GM23248 (cell line): ENCODE results near the gene DLG2. TPM values are rescaled to one million over a fixed set of nuclear protein-coding genes. Genes with fewer than 3 reads are reported as not detected.

Experiments
- DNase-seq: peaks from one replicate; pipeline ENCODE4 v3.0.0-alpha.2; 2015
- H2AFZ ChIP-seq: fragments of 200-600 bp; sonication (generic); 2 replicates; pipeline ENCODE4 v1.6.1; 2016; ENCODE audit warnings: antibody characterized with exemption
- H3F3A ChIP-seq: fragments of 200-600 bp; sonication (generic); 2 replicates; pipeline ENCODE4 v1.6.1; 2016; ENCODE audit warnings: mild to moderate bottlenecking, antibody characterized with exemption, mixed run types; ENCODE audit not compliant: insufficient read depth
- H3K27ac ChIP-seq: fragments of 200-600 bp; sonication (generic); 2 replicates; pipeline ENCODE4 v1.5.1; 2016; ENCODE audit warnings: mild to moderate bottlenecking
- H3K27me3 ChIP-seq: fragments of 200-600 bp; sonication (generic); replicated peaks from 2 replicates; pipeline ENCODE4 v1.6.1; 2016; ENCODE audit warnings: mild to moderate bottlenecking; ENCODE audit not compliant: insufficient read depth
- H3K36me3 ChIP-seq: fragments of 200-600 bp; sonication (generic); 2 replicates; pipeline ENCODE4 v1.6.1; 2016; ENCODE audit warnings: low read depth, mild to moderate bottlenecking
- H3K4me1 ChIP-seq: fragments of 200-600 bp; sonication (generic); 2 replicates; pipeline ENCODE4 v1.6.1; 2016; ENCODE audit warnings: mild to moderate bottlenecking; ENCODE audit not compliant: insufficient read depth
- H3K4me2 ChIP-seq: fragments of 200-600 bp; sonication (generic); one replicate; pipeline ENCODE4 v1.6.1; 2016; ENCODE audit warnings: mild to moderate bottlenecking; ENCODE audit not compliant: unreplicated experiment
- H3K4me3 ChIP-seq: fragments of 200-600 bp; sonication (generic); 2 replicates; pipeline ENCODE4 v1.5.1; 2016; ENCODE audit warnings: mild to moderate bottlenecking
- H3K79me2 ChIP-seq: fragments of 200-600 bp; sonication (generic); 2 replicates; pipeline ENCODE4 v1.6.1; 2016; ENCODE audit warnings: mild to moderate bottlenecking; ENCODE audit not compliant: insufficient read depth
- H3K9ac ChIP-seq: fragments of 200-600 bp; sonication (generic); 2 replicates; pipeline ENCODE4 v1.6.1; 2016; ENCODE audit warnings: mild to moderate bottlenecking
- H3K9me2 ChIP-seq: fragments of 200-600 bp; sonication (generic); 2 replicates; pipeline ENCODE4 v1.6.1; 2016; ENCODE audit warnings: mixed run types, mild to moderate bottlenecking, moderate library complexity; ENCODE audit not compliant: insufficient read depth
- H3K9me3 ChIP-seq: fragments of 200-600 bp; sonication (generic); one replicate; pipeline ENCODE4 v1.6.1; 2017; ENCODE audit warnings: low read depth
- H4K20me1 ChIP-seq: fragments of 200-600 bp; sonication (generic); 2 replicates; pipeline ENCODE4 v1.6.0; 2016; ENCODE audit not compliant: insufficient read depth
- EZH2 ChIP-seq: fragments of 200-600 bp; sonication (generic); IDR thresholded peaks from 2 replicates; pipeline ENCODE4 v1.6.1; 2018; ENCODE audit warnings: antibody characterized with exemption, mild to moderate bottlenecking; ENCODE audit not compliant: insufficient read depth, poor library complexity, severe bottlenecking
- EZH2phosphoT487 ChIP-seq: fragments of 200-600 bp; sonication (generic); IDR thresholded peaks from 2 replicates; pipeline ENCODE4 v1.6.1; 2018; ENCODE audit warnings: antibody characterized with exemption, moderate library complexity, mild to moderate bottlenecking, low read depth; ENCODE audit not compliant: insufficient read depth
- WGBS, 2 experiments: methylation state at CpG; one replicate each; pipeline ENCODE4 v1.1.6; 2015 to 2017; ENCODE audit warnings: low lambda C conversion rate in 2 of 2, low coverage in 1 of 2; ENCODE audit errors: missing lambda C conversion rate in 2 of 2; 5-methylcytosine and 5-hydroxymethylcytosine counted together
- in situ Hi-C: fragments of 300-500 bp; cut with MboI; formaldehyde crosslinking; loops from 2 replicates; pipeline ENCODE4 v1.15.0; 2020
- polyA plus RNA-seq: library from polyadenylated mRNA; unstranded; fragments of >200 nt; fragmentation: Nextera tagmentation; extraction: Ambion mirVana; gene quantifications from 2 replicates; pipeline ENCODE4 v1.2.1, GENCODE V29; 2016
- total RNA-seq: library from RNA; depleted of rRNA; stranded (reverse); fragments of >200 nt; shearing (Covaris generic); gene quantifications from 2 replicates; pipeline ENCODE4 v1.2.3, GENCODE V29; 2014

The DLG2 gene
- total and polyA plus RNA-seq, 2 experiments from 2014 or later: 1.1 to 1.7 TPM

- no peak overlapping the region for H3K9ac ChIP-seq
- no peaks in the 10 kb centered on the region for H3K9me3 ChIP-seq
- H3K9me2 ChIP-seq: no peaks in the 10 kb centered on the region
- no peaks in the 10 kb centered on the region for H3K79me2 ChIP-seq
- H3K4me2 ChIP-seq: no peak overlapping the region
- 20 to 28% methylated on average over 3 of the region's 3 CpGs for WGBS, 2 experiments
- no peaks in the 10 kb centered on the region for H3K36me3 ChIP-seq
- H3K4me3 ChIP-seq: no peak overlapping the region
- no peaks in the 10 kb centered on the region for H3K27me3 ChIP-seq
- H3F3A ChIP-seq: no peaks in the 10 kb centered on the region
- in situ Hi-C loops: no loop called here
- H2AFZ ChIP-seq: no peak overlapping the region
- no peaks in the 10 kb centered on the region for H3K4me1 ChIP-seq
- H4K20me1 ChIP-seq: no peaks in the 10 kb centered on the region
- TF ChIP-seq EZH2: no peak
- no peak for TF ChIP-seq EZH2phosphoT487
- no peak for DNase-seq
- no peak overlapping the region for H3K27ac ChIP-seq
Observed at GRCh38 chr11:84243629-84244263, 1383.4 kb downstream of the DLG2 start.

DNA sequence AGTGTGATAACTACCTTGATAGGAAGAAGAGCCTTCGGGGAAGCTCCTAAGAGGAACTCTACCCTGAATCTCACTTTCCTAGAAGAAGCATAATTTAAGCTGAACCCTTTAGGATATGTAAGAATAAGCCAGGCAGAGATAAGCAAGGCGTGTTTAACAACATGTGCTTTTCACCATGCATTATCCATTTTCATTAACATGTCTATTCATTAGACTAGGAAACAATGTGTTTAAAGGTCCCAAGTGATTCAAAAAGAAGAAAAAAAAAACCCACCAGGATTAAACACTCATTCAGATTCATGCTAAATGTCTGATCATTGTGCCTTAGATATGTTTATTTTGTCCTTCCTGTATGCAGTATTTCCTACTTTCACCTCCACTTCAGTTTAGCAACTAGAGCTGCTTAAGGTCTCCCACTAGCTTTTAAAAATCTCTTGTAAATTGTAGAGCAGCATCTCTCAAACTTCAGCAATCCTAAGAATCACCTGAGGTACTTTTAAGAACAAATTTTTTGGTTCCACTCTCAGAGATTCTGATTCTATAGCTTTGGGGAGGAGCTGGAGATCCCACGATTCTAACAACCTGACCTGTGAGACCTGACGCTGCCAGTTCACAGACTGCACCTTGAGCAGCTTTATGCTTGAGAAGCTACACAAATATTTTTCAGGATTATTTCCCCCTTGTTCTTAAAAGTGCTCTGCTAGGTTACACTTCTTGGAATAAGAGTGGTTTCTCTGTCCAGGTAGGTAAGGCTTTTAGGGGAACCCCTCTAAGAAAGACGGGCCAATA lies 1385.6 kb downstream of the DLG2 start:
- Histone ChIP-seq H4K20me1 (no peaks in the 10 kb centered on the region), H3K9me2 (no peaks in the 10 kb centered on the region), H3K4me2 (no peak overlapping the region), H3K4me3 (no peak overlapping the region), H3F3A (no peaks in the 10 kb centered on the region), H3K27me3 (no peaks in the 10 kb centered on the region), H3K36me3 (no peaks in the 10 kb centered on the region), H3K4me1 (no peaks in the 10 kb centered on the region), H3K9me3 (no peaks in the 10 kb centered on the region), H2AFZ (no peak overlapping the region), H3K9ac (no peak overlapping the region), H3K79me2 (no peaks in the 10 kb centered on the region), H3K27ac (no peak overlapping the region)
- WGBS, 2 experiments: 32 to 41% methylated on average over 5 of the region's 5 CpGs
- DNase-seq: no peak
- TF ChIP-seq EZH2 (no peak), EZH2phosphoT487 (no peak)
- in situ Hi-C loops: no loop called here

GRCh38 chr11:84240847-84241246 lies 1386.3 kb downstream of the DLG2 start:
- no peaks in the 10 kb centered on the region for H3K9me3 ChIP-seq
- H3F3A ChIP-seq: no peaks in the 10 kb centered on the region
- H3K9me2 ChIP-seq: no peaks in the 10 kb centered on the region
- no peak for DNase-seq
- no peaks in the 10 kb centered on the region for H3K36me3 ChIP-seq
- H2AFZ ChIP-seq: no peak overlapping the region
- H3K27ac ChIP-seq: no peak overlapping the region
- H3K9ac ChIP-seq: no peak overlapping the region
- H4K20me1 ChIP-seq: no peaks in the 10 kb centered on the region
- H3K4me3 ChIP-seq: no peak overlapping the region
- no peaks in the 10 kb centered on the region for H3K79me2 ChIP-seq
- 42 to 73% methylated on average over 1 of the region's 1 CpG for WGBS, 2 experiments
- H3K4me2 ChIP-seq: no peak overlapping the region
- no peaks in the 10 kb centered on the region for H3K4me1 ChIP-seq
- in situ Hi-C loops: no loop called here
- no peaks in the 10 kb centered on the region for H3K27me3 ChIP-seq
- no peak for TF ChIP-seq EZH2phosphoT487

GRCh38 chr11:84236436-84236835 lies 1390.7 kb downstream of the DLG2 start:
- in situ Hi-C loops: no loop called here
- Histone ChIP-seq H3K36me3 (no peaks in the 10 kb centered on the region), H3K9me2 (no peaks in the 10 kb centered on the region), H3K4me1 (no peaks in the 10 kb centered on the region), H3F3A (no peaks in the 10 kb centered on the region), H3K4me3 (no peak overlapping the region), H2AFZ (no peak overlapping the region), H3K4me2 (no peak overlapping the region), H3K27ac (no peak overlapping the region), H4K20me1 (no peaks in the 10 kb centered on the region), H3K9ac (no peak overlapping the region), H3K79me2 (no peaks in the 10 kb centered on the region), H3K9me3 (no peaks in the 10 kb centered on the region), H3K27me3 (no peaks in the 10 kb centered on the region)
- no peak for DNase-seq
- TF ChIP-seq EZH2phosphoT487 (no peak), EZH2 (no peak)
